Myocyte (in vitro differentiated cells): ENCODE measurements around the gene TARM1. TPM values are rescaled to one million over a fixed set of nuclear protein-coding genes. Genes with fewer than 3 reads are reported as not detected.

Source experiments
- DNase-seq: peaks from one replicate; pipeline ENCODE4 v3.0.0-alpha.2; 2012; ENCODE audit warnings: low read depth
- total RNA-seq: library from RNA; depleted of rRNA; stranded (reverse); fragments of >200 nt; gene quantifications from 2 replicates; pipeline ENCODE4 v1.2.3, GENCODE V29; 2014

The TARM1 gene
- total RNA-seq, 1 donor from 2014 or later = not detected

- peak; percentile 81 for DNase-seq
These were observed 45.7 kb downstream of the TARM1 start for GRCh38 chr19:54035215-54036178.

- peak; percentile 42 for DNase-seq
These were observed 50.1 kb downstream of the TARM1 start for GRCh38 chr19:54030895-54031586.

- peak; percentile 77 for DNase-seq
These were observed 51.2 kb downstream of the TARM1 start for GRCh38 chr19:54029930-54030490.

GRCh38 chr19:54029301-54029700 is 51.9 kb downstream of the TARM1 start:
- DNase-seq = no peak

GRCh38 chr19:54026656-54027055 is 54.5 kb downstream of the TARM1 start:
- DNase-seq = no peak

GRCh38 chr19:54024660-54025059 is 56.5 kb downstream of the TARM1 start:
- DNase-seq = no peak

- DNase-seq = no peak
These were observed 58.0 kb downstream of the TARM1 start for GRCh38 chr19:54023191-54023590.

- no peak for DNase-seq
These were observed 59.2 kb downstream of the TARM1 start for GRCh38 chr19:54021932-54022331.

- DNase-seq = no peak
These were observed 59.8 kb downstream of the TARM1 start for GRCh38 chr19:54021363-54021762.

Other genes starting within 250 kb of the TARM1 start
- gene MYADM, start 213.5 kb downstream of the TARM1 start, total RNA-seq = 43.9 and 78.9 TPM in 2 replicates
- not detected in 2 replicates for gene PRKCG, start 199.2 kb downstream of the TARM1 start, total RNA-seq
- gene CACNG7, start 172.1 kb downstream of the TARM1 start, total RNA-seq = not detected in 2 replicates
- 0.03 TPM in 1 of 2 replicates, not detected in the other for gene CACNG8, start 118.4 kb downstream of the TARM1 start, total RNA-seq
- gene CACNG6, start 89.7 kb downstream of the TARM1 start, total RNA-seq = 22.8 and 30.8 TPM in 2 replicates
- gene VSTM1, start 17.5 kb downstream of the TARM1 start, total RNA-seq = not detected in 2 replicates
- gene OSCAR, start 19.4 kb upstream of the TARM1 start, total RNA-seq = 0.10 TPM in 1 of 2 replicates, not detected in the other
- gene NDUFA3, start 21.5 kb upstream of the TARM1 start, total RNA-seq = 51.3 and 53.7 TPM in 2 replicates
- 13.0 and 17.8 TPM in 2 replicates for gene TFPT, start 34.3 kb upstream of the TARM1 start, total RNA-seq
- gene PRPF31, start 34.4 kb upstream of the TARM1 start, total RNA-seq = 48.0 and 59.0 TPM in 2 replicates
- 17.0 and 17.2 TPM in 2 replicates for gene CNOT3, start 56.4 kb upstream of the TARM1 start, total RNA-seq
- 8.7 and 9.3 TPM in 2 replicates for gene LENG1, start 78.4 kb upstream of the TARM1 start, total RNA-seq
- 0.86 and 4.2 TPM in 2 replicates for gene TMC4, start 91.8 kb upstream of the TARM1 start, total RNA-seq
- gene MBOAT7, start 108.2 kb upstream of the TARM1 start, total RNA-seq = 48.5 and 59.6 TPM in 2 replicates
- gene TSEN34, start 109.9 kb upstream of the TARM1 start, total RNA-seq = 95.1 and 104 TPM in 2 replicates
- gene RPS9, start 119.5 kb upstream of the TARM1 start, total RNA-seq = 937 and 1,223 TPM in 2 replicates
- not detected in 2 replicates for gene LILRB3, start 141.6 kb upstream of the TARM1 start, total RNA-seq
- not detected in 2 replicates for gene LILRA6, start 161.4 kb upstream of the TARM1 start, total RNA-seq
- gene LILRB5, start 175.9 kb upstream of the TARM1 start, total RNA-seq = not detected in 2 replicates
- not detected in 2 replicates for gene LILRB2, start 199.7 kb upstream of the TARM1 start, total RNA-seq
- gene LILRA5, start 231.8 kb upstream of the TARM1 start, total RNA-seq = not detected in 2 replicates